Mononuclear cell (primary cell): ENCODE data around the gene MISFA. TPM values are rescaled to one million over a fixed set of nuclear protein-coding genes. Genes with fewer than 3 reads are reported as not detected.

Experiments
- H3K27me3 ChIP-seq: 2 replicates; pipeline ENCODE4 v1.6.0; 2011; ENCODE audit warnings: low read length, control low read depth; ENCODE audit not compliant: insufficient read depth
- H3K4me1 ChIP-seq: 2 replicates; pipeline ENCODE4 v1.5.1; 2011; ENCODE audit warnings: mild to moderate bottlenecking, low read length, control low read depth; ENCODE audit not compliant: insufficient read depth
- H3K4me3 ChIP-seq: 2 replicates; pipeline ENCODE4 v1.5.1; 2011; ENCODE audit warnings: mild to moderate bottlenecking, low read length, moderate library complexity
- H3K9me3 ChIP-seq: 2 replicates; pipeline ENCODE4 v1.5.1; 2011; ENCODE audit warnings: low read depth, mild to moderate bottlenecking, control low read depth, low read length
- total RNA-seq: library from RNA; depleted of rRNA; stranded (reverse); fragments of >200 nt; gene quantifications from one replicate; pipeline ENCODE4 v1.2.3, GENCODE V29; 2012

The MISFA gene
- total RNA-seq, 1 donor = 0.52 TPM

DNA sequence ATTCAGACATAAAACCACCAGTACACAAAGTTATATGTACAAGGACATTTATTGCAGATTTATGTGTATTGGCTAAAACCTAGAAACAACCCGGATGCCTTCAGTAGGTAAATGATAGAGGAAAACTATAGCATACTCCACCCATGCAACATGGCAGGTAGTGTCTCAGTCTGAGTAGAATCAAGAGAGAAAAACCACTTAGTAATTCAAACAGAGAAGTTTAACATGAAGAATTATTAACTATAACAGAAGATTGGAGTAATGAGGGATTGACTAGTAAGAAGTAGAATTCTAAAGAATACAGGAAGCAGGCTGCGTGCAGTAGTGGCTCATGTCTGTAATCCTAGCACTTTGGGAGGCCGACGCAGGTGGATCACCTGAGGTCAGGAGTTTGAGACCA is 50.8 kb downstream of the MISFA start:
- H3K4me1 ChIP-seq = no peaks in the 10 kb centered on the region
- no peaks in the 10 kb centered on the region for H3K27me3 ChIP-seq
- no peak overlapping the region for H3K4me3 ChIP-seq
- no peaks in the 10 kb centered on the region for H3K9me3 ChIP-seq

DNA sequence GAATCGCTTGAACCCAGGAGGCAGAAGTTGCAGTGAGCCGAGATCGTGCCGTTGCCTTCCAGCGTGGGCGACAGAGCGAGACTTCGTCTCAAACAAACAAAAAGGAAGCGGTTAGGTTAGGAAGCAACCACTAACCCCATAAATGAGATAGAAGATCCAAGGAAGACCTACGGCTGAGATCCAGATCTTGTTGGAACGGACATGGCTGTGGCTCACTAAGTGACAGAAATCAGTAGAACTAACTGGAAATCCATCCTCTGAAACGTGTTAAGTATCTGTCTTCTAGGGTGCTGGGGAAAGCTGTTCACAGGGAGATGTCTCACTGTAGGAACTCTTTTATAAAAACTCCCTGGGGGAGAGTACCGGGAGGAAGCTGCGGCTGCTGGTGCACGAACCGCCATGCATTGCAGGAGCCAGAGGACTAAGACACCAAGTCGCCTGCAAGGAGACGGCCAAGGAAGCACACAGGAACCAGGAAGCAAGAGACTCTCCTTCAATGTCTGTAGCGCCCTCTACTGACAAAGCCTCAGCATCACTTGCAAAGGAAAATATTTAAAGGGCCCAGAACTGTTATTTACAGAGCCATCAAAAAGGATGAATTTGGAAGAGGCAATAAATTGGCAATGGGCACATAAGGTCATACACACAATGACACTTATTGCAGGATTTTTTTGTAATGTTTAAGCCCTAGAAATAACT is 51.4 kb downstream of the MISFA start:
- H3K4me3 ChIP-seq = no peak overlapping the region
- H3K4me1 ChIP-seq = no peaks in the 10 kb centered on the region
- no peaks in the 10 kb centered on the region for H3K9me3 ChIP-seq
- no peaks in the 10 kb centered on the region for H3K27me3 ChIP-seq

Other genes starting within 250 kb of the MISFA start
- gene LDHA, start 205.2 kb upstream of the MISFA start, total RNA-seq = 230 TPM
- gene LDHC, start 187.5 kb upstream of the MISFA start, total RNA-seq = not detected
- 0.10 TPM for gene LDHAL6A, start 143.9 kb upstream of the MISFA start, total RNA-seq
- 31.6 TPM for gene TSG101, start 72.8 kb upstream of the MISFA start, total RNA-seq
- gene UEVLD, start 11.1 kb upstream of the MISFA start, total RNA-seq = 4.6 TPM
- gene SPTY2D1, start 34.6 kb downstream of the MISFA start, total RNA-seq = 62.2 TPM
- 4.2 TPM for gene TMEM86A, start 99.0 kb downstream of the MISFA start, total RNA-seq
- gene IGSF22, start 126.4 kb downstream of the MISFA start, total RNA-seq = 0.10 TPM
- gene PTPN5, start 192.0 kb downstream of the MISFA start, total RNA-seq = not detected